Gastrocnemius medialis (tissue), 4 donors: Measurements from ENCODE around the gene KLHL42. TPM values are rescaled to one million over a fixed set of nuclear protein-coding genes. Genes with fewer than 3 reads are reported as not detected.
"Not testable (repeated sequence)": the region's sequence is repeated elsewhere in the genome, so short reads cannot be mapped to it uniquely, and the experiment has no call there.

Experiments
- ATAC-seq, 2 donors: fragments of 150-250 bp; one replicate each; pipeline ENCODE4 v1.9.1; 2016
- DNase-seq, 2 donors: peaks; one replicate each; pipeline ENCODE4 v3.0.0-alpha.2; 2019
- H3K27ac ChIP-seq, 4 donors: fragments of 200-600 bp; sonication (generic); 1 replicate in 1 of 4; 2 replicates in 3 of 4; pipeline ENCODE4 v1.5.1; 2016 to 2018; ENCODE audit warnings: mild to moderate bottlenecking in 2 of 4, moderate library complexity in 1 of 4
- H3K27me3 ChIP-seq, 3 donors: fragments of 200-600 bp; sonication (generic) in 2 of 3; 1 replicate in 1 of 3; 2 replicates in 2 of 3; pipeline versions ENCODE4 v1.5.1 to v1.6.0; 2016 to 2019; ENCODE audit warnings: mild to moderate bottlenecking in 1 of 3, moderate library complexity in 1 of 3
- H3K36me3 ChIP-seq, 2 donors: fragments of 200-600 bp; sonication (generic) in 1 of 2; one replicate each; pipeline ENCODE4 v1.5.1; 2017 to 2018
- H3K4me1 ChIP-seq, 2 donors: fragments of 200-600 bp; sonication (generic) in 1 of 2; one replicate each; pipeline ENCODE4 v1.5.1; 2016 to 2017; ENCODE audit warnings: mild to moderate bottlenecking in 2 of 2
- H3K4me3 ChIP-seq, 4 donors: fragments of 200-600 bp; sonication (generic) in 3 of 4; 1 replicate in 1 of 4; 2 replicates in 3 of 4; pipeline ENCODE4 v1.5.1; 2016 to 2019; ENCODE audit warnings: mild to moderate bottlenecking in 2 of 4
- H3K9me3 ChIP-seq, 3 donors: fragments of 200-600 bp; sonication (generic) in 2 of 3; 1 replicate in 1 of 3; 2 replicates in 2 of 3; pipeline ENCODE4 v1.5.1; 2016 to 2019
- CTCF ChIP-seq, 5 experiments: fragments of 450-650 bp in 3 of 5; fragments of 200-600 bp in 2 of 5; sonication (generic) in 2 of 5; IDR thresholded peaks in 4 of 5; conservative IDR thresholded peaks in 1 of 5; 1 replicate in 4 of 5; 2 replicates in 1 of 5; pipeline ENCODE4 v1.5.1; 2016 to 2019; ENCODE audit warnings: antibody characterized with exemption in 5 of 5, mild to moderate bottlenecking in 3 of 5, moderate library complexity in 3 of 5
- POLR2A ChIP-seq, 2 donors: fragments of 450-650 bp; IDR thresholded peaks; one replicate each; pipeline ENCODE4 v1.6.1; 2017; ENCODE audit warnings: antibody characterized with exemption in 2 of 2, mild to moderate bottlenecking in 2 of 2, moderate library complexity in 2 of 2
- in situ Hi-C, 4 donors: fragments of 200-750 bp; cut with MboI; loops; one replicate each; pipeline versions ENCODE4 v1.15.0 to v1.8.0; 2017; ENCODE audit warnings: low sequenced_read_pairs in 4 of 4
- intact Hi-C: fragments of 100-400 bp; cut with DNase I; formaldehyde crosslinking; loops from one replicate; pipeline ENCODE4 v1.15.1; 2023; ENCODE audit warnings: low total_unique reads
- total RNA-seq, 4 donors: library from RNA; depleted of rRNA; stranded (reverse); fragments of >200 nt; gene quantifications; one replicate each; pipeline versions ENCODE4 v1.1.0 to v1.2.3, GENCODE V29; 2016

KLHL42 gene
- 1 to 10 TPM; 3.4 to 6.2 (median 4.4) TPM for total RNA-seq

- H3K4me1 ChIP-seq: peaks cover 12 to 18% of the 10 kb centered on the region in 2 donors
- ATAC-seq (peak; percentile 82 to 86), DNase-seq (peak; percentile 27 to 41)
- H3K27ac ChIP-seq: peak within 1 kb of the TSS; percentile 66 to 83 (median 82)
- intact Hi-C loops: loop anchor here (2.0 to 5.0 kb wide), 2 partner anchors 41 to 68 kb away; partner anchors contain the start of gene MRPS35
- H3K36me3 ChIP-seq: no peaks in the 10 kb centered on the region
- H3K27me3 ChIP-seq: no peaks in the 10 kb centered on the region
- no peaks in the 10 kb centered on the region for H3K9me3 ChIP-seq
- in situ Hi-C loops: no loop called here
- peak within 1 kb of the TSS; percentile 62 to 86 (median 79) for H3K4me3 ChIP-seq
- TF ChIP-seq POLR2A (IDR thresholded peaks at IDR 0.05) (peak; percentile 0 to 28), CTCF (IDR thresholded peaks at IDR 0.05 in 4 of 5, conservative IDR thresholded peaks at IDR 0.05 in 1 of 5) (peak in 1 of 5 experiments; percentile 20)
These were observed at the start of gene KLHL42, which contains the start of gene MANSC4 for GRCh38 chr12:27779920-27780611. KLHL42 (plus strand) TSS chr12:27780233; CDS start chr12:27780331, 98 bp downstream. MANSC4 (minus strand) TSS chr12:27780236; CDS start chr12:27771276, 8,960 bp downstream.

GRCh38 chr12:27732281-27732680 is 47.8 kb upstream of the KLHL42 start:
- no peaks in the 10 kb centered on the region for H3K27me3 ChIP-seq
- H3K27ac ChIP-seq: no peak overlapping the region
- no peak for DNase-seq
- TF ChIP-seq POLR2A (IDR thresholded peaks at IDR 0.05) (no peak), CTCF (IDR thresholded peaks at IDR 0.05 in 4 of 5, conservative IDR thresholded peaks at IDR 0.05 in 1 of 5) (no peak)
- no peaks in the 10 kb centered on the region for H3K9me3 ChIP-seq
- in situ Hi-C loops: loop anchor here in 2 of 4 donors (25.0 kb wide), 1 partner anchor 205 kb away; no protein-coding TSS in a partner anchor
- H3K4me3 ChIP-seq: no peak overlapping the region
- ATAC-seq: no peak
- intact Hi-C loops: loop anchor here (5.0 kb wide), 1 partner anchor 90 kb away; no protein-coding TSS in a partner anchor
- H3K4me1 ChIP-seq: no peaks in the 10 kb centered on the region
- H3K36me3 ChIP-seq: peaks cover 0 to 24% of the 10 kb centered on the region in 2 donors

GRCh38 chr12:27733052-27733656 is 46.9 kb upstream of the KLHL42 start:
- H3K4me1 ChIP-seq: no peaks in the 10 kb centered on the region
- no peaks in the 10 kb centered on the region for H3K9me3 ChIP-seq
- intact Hi-C loops: loop anchor here (5.0 kb wide), 1 partner anchor 89 kb away; no protein-coding TSS in a partner anchor
- no peak for TF ChIP-seq POLR2A (IDR thresholded peaks at IDR 0.05)
- peak; percentile 38 to 67 (median 51) for TF ChIP-seq CTCF (IDR thresholded peaks at IDR 0.05 in 4 of 5, conservative IDR thresholded peaks at IDR 0.05 in 1 of 5)
- no peaks in the 10 kb centered on the region for H3K27me3 ChIP-seq
- peaks cover 0 to 29% of the 10 kb centered on the region in 2 donors for H3K36me3 ChIP-seq
- ATAC-seq (no peak), DNase-seq (no peak)
- H3K4me3 ChIP-seq: no peak overlapping the region
- no peak overlapping the region for H3K27ac ChIP-seq
- in situ Hi-C loops: loop anchor here in 2 of 4 donors (25.0 kb wide), 1 partner anchor 204 kb away; no protein-coding TSS in a partner anchor

GRCh38 chr12:27733791-27734190 is 46.2 kb upstream of the KLHL42 start:
- Histone ChIP-seq H3K36me3 (peaks cover 0 to 35% of the 10 kb centered on the region in 2 donors), H3K27ac (no peak overlapping the region), H3K9me3 (no peaks in the 10 kb centered on the region), H3K4me3 (no peak overlapping the region), H3K4me1 (no peaks in the 10 kb centered on the region), H3K27me3 (no peaks in the 10 kb centered on the region)
- intact Hi-C loops: loop anchor here (2.0 to 5.0 kb wide), 2 partner anchors 89 to 207 kb away; no protein-coding TSS in a partner anchor
- TF ChIP-seq CTCF (IDR thresholded peaks at IDR 0.05 in 4 of 5, conservative IDR thresholded peaks at IDR 0.05 in 1 of 5) (no peak), POLR2A (IDR thresholded peaks at IDR 0.05) (no peak)
- ATAC-seq: no peak
- in situ Hi-C loops: loop anchor here in 2 of 4 donors (25.0 kb wide), 1 partner anchor 204 kb away; no protein-coding TSS in a partner anchor
- no peak for DNase-seq

- peaks cover 0 to 37% of the 10 kb centered on the region in 2 donors for H3K36me3 ChIP-seq
- H3K4me1 ChIP-seq, H3K27ac ChIP-seq, ATAC-seq, H3K9me3 ChIP-seq, H3K4me3 ChIP-seq, H3K27me3 ChIP-seq, DNase-seq: not testable (repeated sequence)
- in situ Hi-C loops (loop anchor here in 2 of 4 donors (25.0 kb wide), 1 partner anchor 203 kb away; no protein-coding TSS in a partner anchor), intact Hi-C loops (loop anchor here (2.0 to 5.0 kb wide), 2 partner anchors 88 to 206 kb away; no protein-coding TSS in a partner anchor)
These were observed 45.7 kb upstream of the KLHL42 start for GRCh38 chr12:27734321-27734720.
